HEK293 (cell line): ENCODE results near the gene GLRA1.

Experiments
- CTCF ChIA-PET: fragments of 350-600 bp; formaldehyde crosslinking; extraction: SDS; loops from one replicate; lab custom pipeline; 2021; ENCODE audit warnings: antibody characterized with exemption; lab: Yijun Ruan, JAX
- POLR2A ChIA-PET: fragments of 300-600 bp; formaldehyde crosslinking; extraction: SDS; loops from one replicate; lab custom pipeline; 2020; ENCODE audit warnings: antibody characterized with exemption, inconsistent platforms; lab: Yijun Ruan, JAX
- H3K27ac ChIP-seq: fragments of 200-500 bp; sonication (Bioruptor generic); 2 replicates; pipeline ENCODE4 v1.5.1; 2014; ENCODE audit warnings: low read depth, low read length, control low read depth, inconsistent platforms; ENCODE audit errors: extremely low read depth
- H3K36me3 ChIP-seq, 2 experiments: fragments of 200-500 bp in 1 of 2; sonication (Bioruptor generic) in 1 of 2; 1 replicate in 1 of 2; 2 replicates in 1 of 2; pipeline ENCODE4 v1.5.1; 2014 to 2017; ENCODE audit warnings: inconsistent platforms in 2 of 2, low read length in 2 of 2; ENCODE audit not compliant: control insufficient read depth in 2 of 2, insufficient read depth in 1 of 2
- H3K4me1 ChIP-seq: fragments of 200-500 bp; sonication (Bioruptor generic); 2 replicates; pipeline ENCODE4 v1.5.1; 2014; ENCODE audit warnings: mild to moderate bottlenecking, low read length, inconsistent platforms; ENCODE audit not compliant: control insufficient read depth, insufficient read depth
- H3K4me3 ChIP-seq: 2 replicates; pipeline ENCODE4 v1.5.1; 2011; ENCODE audit warnings: low read depth, mild to moderate bottlenecking, control low read depth, low read length, moderate library complexity
- H3K9me3 ChIP-seq: fragments of 200-500 bp; sonication (Bioruptor generic); 2 replicates; pipeline ENCODE4 v1.5.1; 2014; ENCODE audit warnings: low read depth, low read length, inconsistent platforms; ENCODE audit not compliant: control insufficient read depth, insufficient read depth
- GFI1B ChIP-seq: fragments of 450-650 bp; formaldehyde crosslinking; IDR thresholded peaks from 2 replicates; pipeline ENCODE4 v1.5.1; 2016; ENCODE audit warnings: missing biosample characterization, missing genetic modification characterization
- KLF10 ChIP-seq: fragments of 450-650 bp; IDR thresholded peaks from 2 replicates; pipeline ENCODE4 v1.5.1; 2018; ENCODE audit warnings: missing biosample characterization, mild to moderate bottlenecking, missing genetic modification characterization
- RBAK ChIP-seq: fragments of 450-650 bp; formaldehyde crosslinking; IDR thresholded peaks from 2 replicates; pipeline ENCODE4 v1.5.1; 2016; ENCODE audit warnings: missing biosample characterization, missing genetic modification characterization
- SP2 ChIP-seq: fragments of 450-650 bp; formaldehyde crosslinking; IDR thresholded peaks from 2 replicates; pipeline ENCODE4 v1.5.1; 2016; ENCODE audit warnings: missing biosample characterization, missing genetic modification characterization
- ZFP37 ChIP-seq: fragments of 450-650 bp; formaldehyde crosslinking; IDR thresholded peaks from 2 replicates; pipeline ENCODE4 v1.5.1; 2016; ENCODE audit warnings: missing biosample characterization, missing genetic modification characterization
- ZNF114 ChIP-seq: fragments of 450-650 bp; formaldehyde crosslinking; IDR thresholded peaks from 2 replicates; pipeline ENCODE4 v1.5.0; 2017; ENCODE audit warnings: missing biosample characterization, missing genetic modification characterization
- ZNF157 ChIP-seq: fragments of 450-650 bp; formaldehyde crosslinking; IDR thresholded peaks from 2 replicates; pipeline ENCODE4 v1.5.1; 2016; ENCODE audit warnings: missing biosample characterization, missing genetic modification characterization
- ZNF174 ChIP-seq: fragments of 450-650 bp; formaldehyde crosslinking; IDR thresholded peaks from 2 replicates; pipeline ENCODE4 v1.5.0; 2017; ENCODE audit warnings: missing biosample characterization, mild to moderate bottlenecking, missing genetic modification characterization
- ZNF223 ChIP-seq: fragments of 450-650 bp; formaldehyde crosslinking; IDR thresholded peaks from 2 replicates; pipeline ENCODE4 v1.5.1; 2016; ENCODE audit warnings: missing biosample characterization, missing genetic modification characterization
- ZNF24 ChIP-seq: fragments of 450-650 bp; formaldehyde crosslinking; IDR thresholded peaks from 2 replicates; pipeline ENCODE4 v1.5.1; 2016; ENCODE audit warnings: missing biosample characterization, missing genetic modification characterization
- ZNF292 ChIP-seq: fragments of 450-650 bp; formaldehyde crosslinking; IDR thresholded peaks from 2 replicates; pipeline ENCODE4 v1.5.1; 2016; ENCODE audit warnings: low read depth, missing biosample characterization, missing genetic modification characterization, borderline replicate concordance
- ZNF324 ChIP-seq: fragments of 450-650 bp; formaldehyde crosslinking; IDR thresholded peaks from 2 replicates; pipeline ENCODE4 v1.5.1; 2016; ENCODE audit warnings: missing biosample characterization, missing genetic modification characterization
- ZNF354C ChIP-seq: fragments of 450-650 bp; formaldehyde crosslinking; IDR thresholded peaks from 2 replicates; pipeline ENCODE4 v1.5.1; 2016; ENCODE audit warnings: missing biosample characterization, missing genetic modification characterization, low read depth, borderline replicate concordance
- ZNF37A ChIP-seq: fragments of 450-650 bp; IDR thresholded peaks from 2 replicates; pipeline ENCODE4 v1.5.1; 2018; ENCODE audit warnings: missing biosample characterization, missing genetic modification characterization
- ZNF501 ChIP-seq: fragments of 450-650 bp; formaldehyde crosslinking; IDR thresholded peaks from 2 replicates; pipeline ENCODE4 v1.5.1; 2016; ENCODE audit warnings: missing biosample characterization, missing genetic modification characterization
- ZNF549 ChIP-seq: fragments of 450-650 bp; IDR thresholded peaks from 2 replicates; pipeline ENCODE4 v1.5.1; 2018; ENCODE audit warnings: missing biosample characterization, missing genetic modification characterization, mild to moderate bottlenecking, inconsistent platforms, moderate library complexity
- ZNF768 ChIP-seq: fragments of 450-650 bp; formaldehyde crosslinking; IDR thresholded peaks from 2 replicates; pipeline ENCODE4 v1.5.1; 2018; ENCODE audit warnings: missing biosample characterization, mild to moderate bottlenecking, missing genetic modification characterization
- ZNF837 ChIP-seq: fragments of 450-650 bp; formaldehyde crosslinking; IDR thresholded peaks from 2 replicates; pipeline ENCODE4 v1.5.1; 2016; ENCODE audit warnings: missing biosample characterization, missing genetic modification characterization
- ZSCAN30 ChIP-seq: fragments of 450-650 bp; IDR thresholded peaks from 2 replicates; pipeline ENCODE4 v1.5.1; 2018; ENCODE audit warnings: missing biosample characterization, mild to moderate bottlenecking, missing genetic modification characterization, moderate library complexity
- TF ChIP-seq, protein P1 (sequence below): fragments of 450-650 bp; formaldehyde crosslinking; IDR thresholded peaks from 2 replicates; pipeline ENCODE4 v1.5.1; 2017; ENCODE audit warnings: missing biosample characterization, mild to moderate bottlenecking, missing genetic modification characterization, moderate library complexity
- TF ChIP-seq, protein P2 (sequence below): fragments of 450-650 bp; formaldehyde crosslinking; conservative IDR thresholded peaks from 2 replicates; pipeline ENCODE4 v1.5.1; 2016; ENCODE audit warnings: low read depth, missing biosample characterization, missing genetic modification characterization
- TF ChIP-seq, protein P3 (sequence below): fragments of 450-650 bp; formaldehyde crosslinking; IDR thresholded peaks from 2 replicates; pipeline ENCODE4 v1.5.1; 2016; ENCODE audit warnings: missing biosample characterization, missing genetic modification characterization

GLRA1 gene

DNA sequence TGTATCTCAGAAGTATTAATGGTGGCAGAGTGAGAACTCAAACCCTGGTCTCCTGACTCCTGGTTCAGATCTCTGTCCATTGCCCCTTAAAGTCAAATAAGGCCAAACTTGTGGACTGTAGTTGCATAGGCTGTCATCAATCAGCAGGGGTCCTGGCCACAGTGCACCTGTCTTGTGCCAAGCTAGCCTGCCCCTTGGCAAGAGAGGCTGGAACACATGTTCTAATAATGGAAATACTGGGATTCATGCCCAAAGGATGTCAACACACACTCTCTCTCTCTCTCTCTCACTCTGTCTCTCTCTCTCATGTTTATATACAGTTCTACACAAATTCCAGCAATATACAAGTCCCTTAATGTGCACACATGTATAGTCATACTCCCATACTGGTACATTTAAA, 44.3 kb downstream of the GLRA1 start (continued):
- TF ChIP-seq SP2 (tag by site-specific recombination) (no peak), ZNF24 (tag by site-specific recombination) (no peak), ZNF114 (tag by site-specific recombination) (no peak), ZNF174 (no peak), ZNF549 (tag by site-specific recombination) (no peak)
- TF ChIP-seq, protein P1, sequence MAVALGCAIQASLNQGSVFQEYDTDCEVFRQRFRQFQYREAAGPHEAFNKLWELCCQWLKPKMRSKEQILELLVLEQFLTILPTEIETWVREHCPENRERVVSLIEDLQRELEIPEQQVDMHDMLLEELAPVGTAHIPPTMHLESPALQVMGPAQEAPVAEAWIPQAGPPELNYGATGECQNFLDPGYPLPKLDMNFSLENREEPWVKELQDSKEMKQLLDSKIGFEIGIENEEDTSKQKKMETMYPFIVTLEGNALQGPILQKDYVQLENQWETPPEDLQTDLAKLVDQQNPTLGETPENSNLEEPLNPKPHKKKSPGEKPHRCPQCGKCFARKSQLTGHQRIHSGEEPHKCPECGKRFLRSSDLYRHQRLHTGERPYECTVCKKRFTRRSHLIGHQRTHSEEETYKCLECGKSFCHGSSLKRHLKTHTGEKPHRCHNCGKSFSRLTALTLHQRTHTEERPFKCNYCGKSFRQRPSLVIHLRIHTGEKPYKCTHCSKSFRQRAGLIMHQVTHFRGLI (tag by site-specific recombination): no peak

DNA sequence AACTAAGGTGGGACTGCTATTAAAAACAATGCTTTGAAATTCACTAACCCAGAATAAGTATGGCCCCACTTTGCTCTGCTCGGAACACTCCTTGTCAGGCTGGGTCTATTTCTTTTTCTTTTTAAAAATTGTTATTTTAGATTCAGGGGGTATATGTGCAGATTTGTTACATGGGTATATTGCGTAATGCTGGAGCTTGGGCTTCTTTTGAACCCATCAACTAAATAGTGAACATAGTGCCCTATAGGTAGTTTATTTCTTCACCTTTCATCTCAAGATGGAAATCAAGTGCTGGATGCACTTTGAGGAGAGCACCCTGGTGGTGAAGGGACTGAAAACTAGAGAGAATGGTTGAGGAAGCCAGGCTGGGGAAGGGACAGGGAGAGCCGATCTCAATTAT, 51.0 kb downstream of the GLRA1 start:
- CTCF ChIA-PET: interaction anchor here (0.7 kb wide), 1 partner anchor 8 kb away, joined by 3 read pairs; no protein-coding TSS in a partner anchor
- H3K36me3 ChIP-seq: no peaks in the 10 kb centered on the region
- H3K9me3 ChIP-seq: no peaks in the 10 kb centered on the region
- POLR2A ChIA-PET: no interaction called here
- no peak overlapping the region for H3K4me3 ChIP-seq
- H3K27ac ChIP-seq: no peak overlapping the region
- no peaks in the 10 kb centered on the region for H3K4me1 ChIP-seq
- TF ChIP-seq ZFP37 (tag by site-specific recombination) (no peak), ZNF223 (tag by site-specific recombination) (no peak), ZNF501 (tag by site-specific recombination) (no peak), ZNF37A (tag by site-specific recombination) (no peak), ZNF292 (tag by site-specific recombination) (no peak), ZNF157 (tag by site-specific recombination) (no peak), KLF10 (no peak), ZNF324 (tag by site-specific recombination) (no peak), ZNF768 (tag by site-specific recombination) (no peak), ZNF354C (tag by site-specific recombination) (no peak)
- TF ChIP-seq, protein P1 (tag by site-specific recombination): no peak

DNA sequence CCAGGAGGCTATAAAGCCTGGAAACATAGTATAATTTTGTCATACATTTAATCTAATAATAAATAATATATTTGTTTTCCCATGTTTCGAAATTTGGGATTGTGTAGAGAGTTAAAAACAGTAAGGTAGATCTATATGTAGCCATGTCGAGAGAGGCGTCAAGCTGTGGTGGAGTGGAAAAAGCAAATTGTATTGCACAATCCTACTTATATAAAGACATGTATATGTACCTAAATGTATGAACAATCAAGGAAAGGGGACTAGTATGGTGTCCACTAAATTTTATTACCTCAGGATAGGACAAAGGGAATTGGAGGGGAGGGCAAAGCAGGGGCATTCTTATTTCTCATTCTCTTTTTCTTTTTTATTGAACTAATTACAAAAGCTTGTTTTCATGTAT, 52.0 kb downstream of the GLRA1 start:
- ChIA-PET CTCF (no interaction called here), POLR2A (no interaction called here)
- Histone ChIP-seq H3K36me3 (no peaks in the 10 kb centered on the region), H3K27ac (no peak overlapping the region), H3K4me3 (no peak overlapping the region), H3K4me1 (no peaks in the 10 kb centered on the region), H3K9me3 (no peaks in the 10 kb centered on the region)
- TF ChIP-seq RBAK (tag by site-specific recombination) (no peak), ZNF768 (tag by site-specific recombination) (no peak), GFI1B (tag by site-specific recombination) (no peak), ZNF837 (tag by site-specific recombination) (no peak), ZSCAN30 (tag by site-specific recombination) (no peak)
- TF ChIP-seq, protein P2, sequence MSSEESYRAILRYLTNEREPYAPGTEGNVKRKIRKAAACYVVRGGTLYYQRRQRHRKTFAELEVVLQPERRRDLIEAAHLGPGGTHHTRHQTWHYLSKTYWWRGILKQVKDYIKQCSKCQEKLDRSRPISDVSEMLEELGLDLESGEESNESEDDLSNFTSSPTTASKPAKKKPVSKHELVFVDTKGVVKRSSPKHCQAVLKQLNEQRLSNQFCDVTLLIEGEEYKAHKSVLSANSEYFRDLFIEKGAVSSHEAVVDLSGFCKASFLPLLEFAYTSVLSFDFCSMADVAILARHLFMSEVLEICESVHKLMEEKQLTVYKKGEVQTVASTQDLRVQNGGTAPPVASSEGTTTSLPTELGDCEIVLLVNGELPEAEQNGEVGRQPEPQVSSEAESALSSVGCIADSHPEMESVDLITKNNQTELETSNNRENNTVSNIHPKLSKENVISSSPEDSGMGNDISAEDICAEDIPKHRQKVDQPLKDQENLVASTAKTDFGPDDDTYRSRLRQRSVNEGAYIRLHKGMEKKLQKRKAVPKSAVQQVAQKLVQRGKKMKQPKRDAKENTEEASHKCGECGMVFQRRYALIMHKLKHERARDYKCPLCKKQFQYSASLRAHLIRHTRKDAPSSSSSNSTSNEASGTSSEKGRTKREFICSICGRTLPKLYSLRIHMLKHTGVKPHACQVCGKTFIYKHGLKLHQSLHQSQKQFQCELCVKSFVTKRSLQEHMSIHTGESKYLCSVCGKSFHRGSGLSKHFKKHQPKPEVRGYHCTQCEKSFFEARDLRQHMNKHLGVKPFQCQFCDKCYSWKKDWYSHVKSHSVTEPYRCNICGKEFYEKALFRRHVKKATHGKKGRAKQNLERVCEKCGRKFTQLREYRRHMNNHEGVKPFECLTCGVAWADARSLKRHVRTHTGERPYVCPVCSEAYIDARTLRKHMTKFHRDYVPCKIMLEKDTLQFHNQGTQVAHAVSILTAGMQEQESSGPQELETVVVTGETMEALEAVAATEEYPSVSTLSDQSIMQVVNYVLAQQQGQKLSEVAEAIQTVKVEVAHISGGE (tag by site-specific recombination): no peak
- TF ChIP-seq, protein P3, sequence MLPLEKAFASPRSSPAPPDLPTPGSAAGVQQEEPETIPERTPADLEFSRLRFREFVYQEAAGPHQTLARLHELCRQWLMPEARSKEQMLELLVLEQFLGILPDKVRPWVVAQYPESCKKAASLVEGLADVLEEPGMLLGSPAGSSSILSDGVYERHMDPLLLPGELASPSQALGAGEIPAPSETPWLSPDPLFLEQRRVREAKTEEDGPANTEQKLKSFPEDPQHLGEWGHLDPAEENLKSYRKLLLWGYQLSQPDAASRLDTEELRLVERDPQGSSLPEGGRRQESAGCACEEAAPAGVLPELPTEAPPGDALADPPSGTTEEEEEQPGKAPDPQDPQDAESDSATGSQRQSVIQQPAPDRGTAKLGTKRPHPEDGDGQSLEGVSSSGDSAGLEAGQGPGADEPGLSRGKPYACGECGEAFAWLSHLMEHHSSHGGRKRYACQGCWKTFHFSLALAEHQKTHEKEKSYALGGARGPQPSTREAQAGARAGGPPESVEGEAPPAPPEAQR (tag by site-specific recombination): no peak
